Gastrocnemius medialis (tissue), 4 donors: Measurements from ENCODE around the gene RHOF. TPM values are rescaled to one million over a fixed set of nuclear protein-coding genes. Genes with fewer than 3 reads are reported as not detected.

Source experiments
- ATAC-seq, 2 donors: fragments of 150-250 bp; one replicate each; pipeline ENCODE4 v1.9.1; 2016
- DNase-seq, 2 donors: peaks; one replicate each; pipeline ENCODE4 v3.0.0-alpha.2; 2019
- H3K27ac ChIP-seq, 4 donors: fragments of 200-600 bp; sonication (generic); 1 replicate in 1 of 4; 2 replicates in 3 of 4; pipeline ENCODE4 v1.5.1; 2016 to 2018; ENCODE audit warnings: mild to moderate bottlenecking in 2 of 4, moderate library complexity in 1 of 4
- H3K27me3 ChIP-seq, 3 donors: fragments of 200-600 bp; sonication (generic) in 2 of 3; 1 replicate in 1 of 3; 2 replicates in 2 of 3; pipeline versions ENCODE4 v1.5.1 to v1.6.0; 2016 to 2019; ENCODE audit warnings: mild to moderate bottlenecking in 1 of 3, moderate library complexity in 1 of 3
- H3K36me3 ChIP-seq, 2 donors: fragments of 200-600 bp; sonication (generic) in 1 of 2; one replicate each; pipeline ENCODE4 v1.5.1; 2017 to 2018
- H3K4me1 ChIP-seq, 2 donors: fragments of 200-600 bp; sonication (generic) in 1 of 2; one replicate each; pipeline ENCODE4 v1.5.1; 2016 to 2017; ENCODE audit warnings: mild to moderate bottlenecking in 2 of 2
- H3K4me3 ChIP-seq, 4 donors: fragments of 200-600 bp; sonication (generic) in 3 of 4; 1 replicate in 1 of 4; 2 replicates in 3 of 4; pipeline ENCODE4 v1.5.1; 2016 to 2019; ENCODE audit warnings: mild to moderate bottlenecking in 2 of 4
- H3K9me3 ChIP-seq, 3 donors: fragments of 200-600 bp; sonication (generic) in 2 of 3; 1 replicate in 1 of 3; 2 replicates in 2 of 3; pipeline ENCODE4 v1.5.1; 2016 to 2019
- CTCF ChIP-seq, 5 experiments: fragments of 450-650 bp in 3 of 5; fragments of 200-600 bp in 2 of 5; sonication (generic) in 2 of 5; IDR thresholded peaks in 4 of 5; conservative IDR thresholded peaks in 1 of 5; 1 replicate in 4 of 5; 2 replicates in 1 of 5; pipeline ENCODE4 v1.5.1; 2016 to 2019; ENCODE audit warnings: antibody characterized with exemption in 5 of 5, mild to moderate bottlenecking in 3 of 5, moderate library complexity in 3 of 5
- POLR2A ChIP-seq, 2 donors: fragments of 450-650 bp; IDR thresholded peaks; one replicate each; pipeline ENCODE4 v1.6.1; 2017; ENCODE audit warnings: antibody characterized with exemption in 2 of 2, mild to moderate bottlenecking in 2 of 2, moderate library complexity in 2 of 2
- in situ Hi-C, 4 donors: fragments of 200-750 bp; cut with MboI; loops; one replicate each; pipeline versions ENCODE4 v1.15.0 to v1.8.0; 2017; ENCODE audit warnings: low sequenced_read_pairs in 4 of 4
- intact Hi-C: fragments of 100-400 bp; cut with DNase I; formaldehyde crosslinking; loops from one replicate; pipeline ENCODE4 v1.15.1; 2023; ENCODE audit warnings: low total_unique reads
- total RNA-seq, 4 donors: library from RNA; depleted of rRNA; stranded (reverse); fragments of >200 nt; gene quantifications; one replicate each; pipeline versions ENCODE4 v1.1.0 to v1.2.3, GENCODE V29; 2016

RHOF gene
- total RNA-seq, 4 donors from 2014 or later, result 2.9 to 6.8 (median 4.1) TPM

GRCh38 chr12:121837680-121838079, 44.2 kb upstream of the RHOF start:
- no peaks in the 10 kb centered on the region for H3K27me3 ChIP-seq
- H3K9me3 ChIP-seq, result no peaks in the 10 kb centered on the region
- H3K36me3 ChIP-seq, result peaks cover 0 to under 1% of the 10 kb centered on the region in 2 donors
- intact Hi-C loops, result no loop called here
- DNase-seq (no peak), ATAC-seq (no peak)
- H3K4me3 ChIP-seq, result no peak overlapping the region
- peaks cover 8 to 12% of the 10 kb centered on the region in 2 donors for H3K4me1 ChIP-seq
- TF ChIP-seq CTCF (IDR thresholded peaks at IDR 0.05 in 4 of 5, conservative IDR thresholded peaks at IDR 0.05 in 1 of 5), result no peak
- no peak for TF ChIP-seq POLR2A (IDR thresholded peaks at IDR 0.05)
- in situ Hi-C loops, result no loop called here
- no peak overlapping the region for H3K27ac ChIP-seq

- intact Hi-C loops (no loop called here), in situ Hi-C loops (no loop called here)
- Histone ChIP-seq H3K4me1 (no peaks in the 10 kb centered on the region), H3K27ac (no peak overlapping the region), H3K27me3 (no peaks in the 10 kb centered on the region), H3K4me3 (no peak overlapping the region), H3K9me3 (no peaks in the 10 kb centered on the region), H3K36me3 (peaks cover 0 to 55% of the 10 kb centered on the region in 2 donors)
- TF ChIP-seq POLR2A (IDR thresholded peaks at IDR 0.05) (no peak), CTCF (IDR thresholded peaks at IDR 0.05 in 4 of 5, conservative IDR thresholded peaks at IDR 0.05 in 1 of 5) (no peak)
- DNase-seq (no peak), ATAC-seq (no peak)
Observed at GRCh38 chr12:121831571-121832245, 38.2 kb upstream of the RHOF start.

GRCh38 chr12:121830588-121831265, 37.2 kb upstream of the RHOF start:
- in situ Hi-C loops (no loop called here), intact Hi-C loops (no loop called here)
- Histone ChIP-seq H3K4me1 (no peaks in the 10 kb centered on the region), H3K9me3 (no peaks in the 10 kb centered on the region), H3K4me3 (no peak overlapping the region), H3K27me3 (no peaks in the 10 kb centered on the region), H3K27ac (no peak overlapping the region), H3K36me3 (peaks cover 0 to 62% of the 10 kb centered on the region in 2 donors)
- no peak for DNase-seq
- TF ChIP-seq POLR2A (IDR thresholded peaks at IDR 0.05), result no peak
- TF ChIP-seq CTCF (IDR thresholded peaks at IDR 0.05 in 4 of 5, conservative IDR thresholded peaks at IDR 0.05 in 1 of 5), result no peak
- no peak for ATAC-seq

- in situ Hi-C loops, result no loop called here
- no peak for ATAC-seq
- H3K27ac ChIP-seq, result no peak overlapping the region
- H3K4me3 ChIP-seq, result no peak overlapping the region
- TF ChIP-seq POLR2A (IDR thresholded peaks at IDR 0.05) (no peak), CTCF (IDR thresholded peaks at IDR 0.05 in 4 of 5, conservative IDR thresholded peaks at IDR 0.05 in 1 of 5) (no peak)
- intact Hi-C loops, result no loop called here
- peaks cover 0 to 62% of the 10 kb centered on the region in 2 donors for H3K36me3 ChIP-seq
- no peaks in the 10 kb centered on the region for H3K9me3 ChIP-seq
- no peak for DNase-seq
- no peaks in the 10 kb centered on the region for H3K27me3 ChIP-seq
- H3K4me1 ChIP-seq, result no peaks in the 10 kb centered on the region
Observed at GRCh38 chr12:121830134-121830533, 36.6 kb upstream of the RHOF start.
